ENCODE data around the gene HOOK2. TPM values are rescaled to one million over a fixed set of nuclear protein-coding genes. Genes with fewer than 3 reads are reported as not detected.

The HOOK2 gene
- total and polyA plus RNA-seq, 9 of the 15 experiments (the other 6 are each of a cell fraction or from before 2014, with no cell fraction given) = 1.3 to 17.2 (median 9.9) TPM

- TF ChIP-seq ZNF318 (IDR thresholded peaks at IDR 0.05; ENCODE audit: borderline replicate concordance in 1 of 2, low read depth in 1 of 2) (no peak), TBL1XR1 (IDR thresholded peaks at IDR 0.05; ENCODE audit: low read length in 2 of 2) (no peak), RERE (CRISPR knock-in tag; IDR thresholded peaks at IDR 0.05; ENCODE audit: borderline replicate concordance) (0 out of 2 replicates have a peak, but pooled peaks have one; percentile 38), RCOR1 (IDR thresholded peaks at IDR 0.05; ENCODE audit: borderline replicate concordance in 1 of 2, low read depth in 2 of 2, low read length in 2 of 2) (peak in 1 of 2 experiments; percentile 57; a peak in 1 of 4 replicates), CLOCK (CRISPR knock-in tag; IDR thresholded peaks at IDR 0.05; ENCODE audit: borderline replicate concordance) (no peak), E2F3 (CRISPR knock-in tag; IDR thresholded peaks at IDR 0.05) (no peak), CAMTA2 (CRISPR knock-in tag; conservative IDR thresholded peaks at IDR 0.05) (no peak), ZNF408 (CRISPR knock-in tag; IDR thresholded peaks at IDR 0.05; ENCODE audit: low read depth) (no peak), RBM14 (IDR thresholded peaks at IDR 0.05; ENCODE audit: borderline replicate concordance, insufficient read depth, low read depth, low read length) (no peak)
These were observed 19.0 kb downstream of the HOOK2 start (continued) for GRCh38 chr19:12756150-12756883.
